GM21528 (cell line): ENCODE data around the gene TMEM269.
"Not testable (repeated sequence)": the region's sequence is repeated elsewhere in the genome, so short reads cannot be mapped to it uniquely, and the experiment has no call there.

Source experiments
- ATAC-seq: cut with Tn5 transposase; IDR thresholded peaks from one replicate; pipeline ENCODE4 v1.9.1; 2021; ENCODE audit warnings: mild to moderate bottlenecking, moderate library complexity; ENCODE audit not compliant: unreplicated experiment, low FRiP score

Gene TMEM269

GRCh38 chr1:42747125-42747524 lies 37.7 kb upstream of the TMEM269 start:
- ATAC-seq = no peak

- ATAC-seq = no peak
Measured at GRCh38 chr1:42748021-42748420, 36.8 kb upstream of the TMEM269 start.

GRCh38 chr1:42748461-42749410 lies 36.1 kb upstream of the TMEM269 start:
- ATAC-seq = no peak

- no peak for ATAC-seq
Measured at GRCh38 chr1:42750041-42750440, 34.8 kb upstream of the TMEM269 start.

GRCh38 chr1:42751511-42752070 lies 33.2 kb upstream of the TMEM269 start:
- ATAC-seq = not testable (repeated sequence)

- no peak for ATAC-seq
Measured at GRCh38 chr1:42752284-42752683, 32.5 kb upstream of the TMEM269 start.

- ATAC-seq = no peak
Measured at GRCh38 chr1:42753070-42753469, 31.7 kb upstream of the TMEM269 start.

- ATAC-seq = no peak
Measured at GRCh38 chr1:42756956-42757891, 27.6 kb upstream of the TMEM269 start.

- no peak for ATAC-seq
Measured at GRCh38 chr1:42757892-42758275, 26.9 kb upstream of the TMEM269 start.

GRCh38 chr1:42758641-42759040 lies 26.1 kb upstream of the TMEM269 start:
- ATAC-seq = no peak

GRCh38 chr1:42759114-42759513 lies 25.7 kb upstream of the TMEM269 start:
- ATAC-seq = no peak

- no peak for ATAC-seq
Measured at GRCh38 chr1:42761567-42761966, 23.2 kb upstream of the TMEM269 start.

GRCh38 chr1:42762269-42762668 lies 22.5 kb upstream of the TMEM269 start:
- ATAC-seq = no peak

- ATAC-seq = no peak
Measured at GRCh38 chr1:42765269-42765668, 19.5 kb upstream of the TMEM269 start.

- ATAC-seq = peak; percentile 29
Measured at GRCh38 chr1:42765832-42766740, 18.7 kb upstream of the TMEM269 start.

GRCh38 chr1:42766741-42767509 lies 17.9 kb upstream of the TMEM269 start, which contains the start of the genes C1orf50 and P3H1:
C1orf50 (plus strand) TSS chr1:42767249; CDS start chr1:42767312, 63 bp downstream.
P3H1 (minus strand) TSS chr1:42767028; CDS start chr1:42766971, 57 bp downstream.
- peak; percentile 88 for ATAC-seq

- peak; percentile 36 for ATAC-seq
Measured at GRCh38 chr1:42767510-42768000, 17.2 kb upstream of the TMEM269 start.

GRCh38 chr1:42768172-42768571 lies 16.6 kb upstream of the TMEM269 start:
- ATAC-seq = no peak

GRCh38 chr1:42769811-42770210 lies 15.0 kb upstream of the TMEM269 start:
- no peak for ATAC-seq
